MM.1S (cell line): ENCODE data around the gene PIGB.
A peak's percentile ranks its signal among the peaks of the same experiment; 100 is the strongest.

Source experiments
- DNase-seq: peaks from one replicate; pipeline ENCODE4 v3.0.0-alpha.2; 2015
- H2AFZ ChIP-seq: fragments of 300-600 bp; sonication (generic); 2 replicates; pipeline ENCODE4 v1.6.0; 2016; ENCODE audit warnings: antibody characterized with exemption, low read length
- H3F3A ChIP-seq: fragments of 300-600 bp; sonication (generic); 2 replicates; pipeline ENCODE4 v1.6.1; 2016; ENCODE audit warnings: mild to moderate bottlenecking, antibody characterized with exemption, low read length, moderate library complexity, mixed read lengths; ENCODE audit not compliant: insufficient read depth
- H3K27ac ChIP-seq: fragments of 300-600 bp; sonication (generic); 2 replicates; pipeline ENCODE4 v1.5.1; 2016; ENCODE audit warnings: mild to moderate bottlenecking, low read length
- H3K27me3 ChIP-seq: fragments of 300-600 bp; sonication (generic); replicated peaks from 2 replicates; pipeline ENCODE4 v1.6.0; 2016; ENCODE audit warnings: low read length; ENCODE audit not compliant: insufficient read depth
- H3K36me3 ChIP-seq: fragments of 300-600 bp; sonication (generic); replicated peaks from 2 replicates; pipeline ENCODE4 v1.6.1; 2016; ENCODE audit warnings: mild to moderate bottlenecking, low read length, mixed read lengths; ENCODE audit not compliant: insufficient read depth
- H3K4me1 ChIP-seq: fragments of 300-600 bp; sonication (generic); 2 replicates; pipeline ENCODE4 v1.6.1; 2016; ENCODE audit warnings: low read length, mixed read lengths
- H3K4me2 ChIP-seq: fragments of 300-600 bp; sonication (generic); 2 replicates; pipeline ENCODE4 v1.6.0; 2016; ENCODE audit warnings: low read depth, low read length
- H3K4me3 ChIP-seq: fragments of 300-600 bp; sonication (generic); 2 replicates; pipeline ENCODE4 v1.5.1; 2016; ENCODE audit warnings: low read length, mixed read lengths
- H3K79me2 ChIP-seq: fragments of 300-600 bp; sonication (generic); 2 replicates; pipeline ENCODE4 v1.6.1; 2016; ENCODE audit warnings: mixed run types, low read length, mixed read lengths
- H3K9ac ChIP-seq: fragments of 300-600 bp; sonication (generic); 2 replicates; pipeline ENCODE4 v1.6.1; 2016; ENCODE audit warnings: low read length, mixed read lengths
- H3K9me2 ChIP-seq: fragments of 300-600 bp; sonication (generic); replicated peaks from 2 replicates; pipeline ENCODE4 v1.6.1; 2016; ENCODE audit warnings: mild to moderate bottlenecking, low read length, mixed read lengths; ENCODE audit not compliant: insufficient read depth
- H3K9me3 ChIP-seq: fragments of 300-600 bp; sonication (generic); replicated peaks from 2 replicates; pipeline ENCODE4 v1.6.1; 2016; ENCODE audit warnings: mild to moderate bottlenecking, low read length, mixed read lengths; ENCODE audit not compliant: insufficient read depth
- H4K20me1 ChIP-seq: fragments of 300-600 bp; sonication (generic); 2 replicates; pipeline ENCODE4 v1.6.1; 2016; ENCODE audit warnings: mild to moderate bottlenecking, low read length, moderate library complexity, mixed read lengths; ENCODE audit not compliant: insufficient read depth
- EZH2 ChIP-seq: fragments of 300-600 bp; sonication (generic); optimal IDR thresholded peaks from 2 replicates; pipeline ENCODE3; 2017; ENCODE audit warnings: low read depth, mild to moderate bottlenecking, antibody characterized with exemption, low read length, mixed read lengths
- EZH2phosphoT487 ChIP-seq: fragments of 300-600 bp; sonication (generic); IDR thresholded peaks from 2 replicates; pipeline ENCODE4 v1.6.1; 2018; ENCODE audit warnings: antibody characterized with exemption, low read length
- TF ChIP-seq, protein P1 (sequence below): fragments of 300-600 bp; sonication (generic); IDR thresholded peaks from 2 replicates; pipeline ENCODE4 v1.5.1; 2016; ENCODE audit warnings: antibody characterized with exemption, low read length, mixed read lengths

Gene PIGB

DNA sequence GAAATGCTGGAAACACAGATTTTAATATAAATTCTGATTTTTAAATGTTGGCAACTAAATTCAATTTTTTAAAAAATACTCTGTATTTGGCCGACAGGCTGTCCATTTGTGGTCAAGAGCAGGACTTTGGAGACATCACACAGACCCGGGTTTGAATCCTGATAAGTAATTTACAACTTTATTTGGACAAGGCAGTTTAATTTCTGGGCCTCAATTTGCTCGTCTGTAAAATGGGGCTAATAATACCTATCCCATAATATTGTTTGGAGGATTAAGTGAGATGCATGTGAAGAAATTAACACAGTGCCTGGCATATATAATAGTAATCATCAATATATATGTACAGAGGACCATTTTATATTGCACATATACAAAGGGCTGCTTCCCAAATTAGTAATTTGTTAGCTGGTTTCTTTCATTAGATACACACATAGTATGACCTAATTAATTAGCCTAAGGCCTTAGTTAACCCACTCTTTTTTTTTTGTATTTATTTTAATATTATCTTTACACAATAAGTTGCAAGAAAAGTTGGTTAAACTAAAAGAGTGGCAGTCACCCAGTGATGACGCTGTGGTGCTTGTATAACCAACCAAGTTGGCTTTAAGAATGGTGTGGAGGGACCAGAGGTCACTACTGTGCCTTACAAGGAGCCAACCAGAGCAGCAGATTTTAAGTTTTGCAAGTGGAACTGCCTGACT, 665 bp downstream of the PIGB start:
- H3K9ac ChIP-seq, result peak overlapping the region; percentile 83
- no peaks in the 10 kb centered on the region for H3K9me3 ChIP-seq
- peaks cover 3% of the 10 kb centered on the region; the same call in 1 of the 2 replicates for H3K4me1 ChIP-seq

DNA sequence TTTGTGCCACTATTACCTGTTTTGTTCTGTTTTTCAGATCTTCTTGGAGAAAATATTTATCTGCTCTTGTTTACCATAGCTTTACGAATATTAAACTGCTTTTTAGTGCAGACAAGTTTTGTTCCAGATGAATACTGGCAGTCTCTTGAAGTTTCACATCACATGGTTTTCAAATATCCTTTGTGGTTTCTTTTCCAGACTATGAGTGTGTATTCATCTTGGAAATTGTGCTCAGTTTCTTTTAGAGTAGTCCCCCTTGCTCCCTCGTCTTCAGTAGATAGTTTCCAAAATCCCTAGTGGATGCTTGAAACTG, 1.2 kb downstream of the PIGB start:
- Histone ChIP-seq H3K9me2 (no peaks in the 10 kb centered on the region), H3K36me3 (no peaks in the 10 kb centered on the region), H3K4me2 (peak overlapping the region; percentile 80), H2AFZ (peak overlapping the region; percentile 55; the same call in 1 of the 2 replicates), H3K9me3 (no peaks in the 10 kb centered on the region), H3K79me2 (peaks cover 39% of the 10 kb centered on the region), H3K27me3 (no peaks in the 10 kb centered on the region), H3K4me1 (peaks cover 3% of the 10 kb centered on the region; the same call in 1 of the 2 replicates), H3F3A (peaks cover 16% of the 10 kb centered on the region; the same call in 1 of the 2 replicates), H4K20me1 (no peaks in the 10 kb centered on the region), H3K4me3 (peak overlapping the region; percentile 74), H3K27ac (peak overlapping the region; percentile 19; the same call in 1 of the 2 replicates), H3K9ac (peak overlapping the region; percentile 83; the same call in 1 of the 2 replicates)
- no peak for DNase-seq
- TF ChIP-seq, protein P1, sequence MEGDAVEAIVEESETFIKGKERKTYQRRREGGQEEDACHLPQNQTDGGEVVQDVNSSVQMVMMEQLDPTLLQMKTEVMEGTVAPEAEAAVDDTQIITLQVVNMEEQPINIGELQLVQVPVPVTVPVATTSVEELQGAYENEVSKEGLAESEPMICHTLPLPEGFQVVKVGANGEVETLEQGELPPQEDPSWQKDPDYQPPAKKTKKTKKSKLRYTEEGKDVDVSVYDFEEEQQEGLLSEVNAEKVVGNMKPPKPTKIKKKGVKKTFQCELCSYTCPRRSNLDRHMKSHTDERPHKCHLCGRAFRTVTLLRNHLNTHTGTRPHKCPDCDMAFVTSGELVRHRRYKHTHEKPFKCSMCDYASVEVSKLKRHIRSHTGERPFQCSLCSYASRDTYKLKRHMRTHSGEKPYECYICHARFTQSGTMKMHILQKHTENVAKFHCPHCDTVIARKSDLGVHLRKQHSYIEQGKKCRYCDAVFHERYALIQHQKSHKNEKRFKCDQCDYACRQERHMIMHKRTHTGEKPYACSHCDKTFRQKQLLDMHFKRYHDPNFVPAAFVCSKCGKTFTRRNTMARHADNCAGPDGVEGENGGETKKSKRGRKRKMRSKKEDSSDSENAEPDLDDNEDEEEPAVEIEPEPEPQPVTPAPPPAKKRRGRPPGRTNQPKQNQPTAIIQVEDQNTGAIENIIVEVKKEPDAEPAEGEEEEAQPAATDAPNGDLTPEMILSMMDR, result no peak
- TF ChIP-seq EZH2, result no peak

More for the DNA sequence above, 665 bp downstream of the PIGB start:
- Histone ChIP-seq H4K20me1 (no peaks in the 10 kb centered on the region), H2AFZ (peak overlapping the region; percentile 55), H3K79me2 (peaks cover 39% of the 10 kb centered on the region), H3K36me3 (no peaks in the 10 kb centered on the region), H3K4me3 (peak overlapping the region; percentile 74), H3K4me2 (peak overlapping the region; percentile 80), H3K27me3 (no peaks in the 10 kb centered on the region), H3F3A (peaks cover 16% of the 10 kb centered on the region; the same call in 1 of the 2 replicates), H3K27ac (peak overlapping the region; percentile 78; the same call in 1 of the 2 replicates), H3K9me2 (no peaks in the 10 kb centered on the region)
- TF ChIP-seq, protein P1, result no peak
- TF ChIP-seq EZH2 (no peak), EZH2phosphoT487 (no peak)
- DNase-seq, result peak; percentile 47

DNA sequence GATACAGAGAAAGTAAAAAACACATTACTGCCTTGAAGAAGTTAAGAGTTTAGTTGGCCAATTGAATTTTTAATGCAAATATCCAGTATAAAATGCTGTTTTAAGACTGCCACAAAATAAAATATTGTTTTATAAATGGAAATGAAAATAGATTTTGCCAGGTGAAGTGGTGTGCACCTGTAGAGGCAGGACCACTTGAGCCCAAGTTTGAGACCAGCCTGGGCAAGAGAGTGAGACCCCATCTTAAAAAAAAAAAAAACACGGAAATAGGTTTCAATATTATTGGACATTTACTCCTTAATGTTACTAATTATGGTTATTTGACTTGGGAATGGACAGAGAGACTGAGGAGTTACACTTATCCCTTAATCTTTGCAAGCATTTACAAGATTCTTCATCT, 1.9 kb downstream of the PIGB start:
- H3K36me3 ChIP-seq, result no peaks in the 10 kb centered on the region
- peaks cover 16% of the 10 kb centered on the region; the same call in 1 of the 2 replicates for H3F3A ChIP-seq
- no peak for DNase-seq
- peaks cover 39% of the 10 kb centered on the region for H3K79me2 ChIP-seq
- H4K20me1 ChIP-seq, result no peaks in the 10 kb centered on the region
- H3K27ac ChIP-seq, result no peak overlapping the region
- H3K4me1 ChIP-seq, result peaks cover 3% of the 10 kb centered on the region; the same call in 1 of the 2 replicates
- TF ChIP-seq, protein P1, result no peak
- TF ChIP-seq EZH2 (no peak), EZH2phosphoT487 (no peak)
- H3K4me3 ChIP-seq, result no peak overlapping the region
- no peaks in the 10 kb centered on the region for H3K9me2 ChIP-seq
- H2AFZ ChIP-seq, result no peak overlapping the region
- H3K27me3 ChIP-seq, result no peaks in the 10 kb centered on the region
- H3K4me2 ChIP-seq, result no peak overlapping the region
- H3K9ac ChIP-seq, result no peak overlapping the region
- no peaks in the 10 kb centered on the region for H3K9me3 ChIP-seq
